ENCODE data around the gene SELENOF. TPM values are rescaled to one million over a fixed set of nuclear protein-coding genes. Genes with fewer than 3 reads are reported as not detected.

The SELENOF gene
- 140 and 223 TPM in 2 replicates for total RNA-seq (2014; rRNA removed; shearing (Covaris generic))

- DNase-seq (ENCODE audit: low spot score): peak; percentile 96
These were observed at the start of gene SELENOF for GRCh38 chr1:86913896-86914600. SELENOF (minus strand) TSS chr1:86914126; CDS start chr1:86914111, 15 bp downstream.

GRCh38 chr1:86960548-86960947, 46.6 kb upstream of the SELENOF start:
- DNase-seq (ENCODE audit: low spot score): no peak

- DNase-seq (ENCODE audit: low spot score): no peak
These were observed 43.3 kb upstream of the SELENOF start for GRCh38 chr1:86957221-86957620.

GRCh38 chr1:86956221-86956620, 42.3 kb upstream of the SELENOF start:
- no peak for DNase-seq (ENCODE audit: low spot score)

GRCh38 chr1:86955678-86956077, 41.8 kb upstream of the SELENOF start:
- DNase-seq (ENCODE audit: low spot score): no peak

- no peak for DNase-seq (ENCODE audit: low spot score)
These were observed 39.2 kb upstream of the SELENOF start for GRCh38 chr1:86953167-86953566.

- DNase-seq (ENCODE audit: low spot score): no peak
These were observed 37.5 kb upstream of the SELENOF start for GRCh38 chr1:86951430-86951829.

GRCh38 chr1:86950712-86951419, 36.9 kb upstream of the SELENOF start:
- DNase-seq (ENCODE audit: low spot score): no peak

GRCh38 chr1:86948212-86948611, 34.3 kb upstream of the SELENOF start:
- no peak for DNase-seq (ENCODE audit: low spot score)

- DNase-seq (ENCODE audit: low spot score): no peak
These were observed 28.8 kb upstream of the SELENOF start for GRCh38 chr1:86942743-86943142.

GRCh38 chr1:86942042-86942441, 28.1 kb upstream of the SELENOF start:
- DNase-seq (ENCODE audit: low spot score): no peak

GRCh38 chr1:86940599-86940998, 26.7 kb upstream of the SELENOF start:
- no peak for DNase-seq (ENCODE audit: low spot score)

- DNase-seq (ENCODE audit: low spot score): no peak
These were observed 25.5 kb upstream of the SELENOF start for GRCh38 chr1:86939406-86939805.

GRCh38 chr1:86938855-86939254, 24.9 kb upstream of the SELENOF start:
- DNase-seq (ENCODE audit: low spot score): no peak

- no peak for DNase-seq (ENCODE audit: low spot score)
These were observed 24.5 kb upstream of the SELENOF start for GRCh38 chr1:86938450-86938849.

GRCh38 chr1:86933562-86934377, 19.8 kb upstream of the SELENOF start:
- DNase-seq (ENCODE audit: low spot score): no peak

- no peak for DNase-seq (ENCODE audit: low spot score)
These were observed 19.1 kb upstream of the SELENOF start for GRCh38 chr1:86933051-86933450.

- no peak for DNase-seq (ENCODE audit: low spot score)
These were observed 14.9 kb upstream of the SELENOF start for GRCh38 chr1:86928819-86929218.

GRCh38 chr1:86926883-86927282, 13.0 kb upstream of the SELENOF start:
- DNase-seq (ENCODE audit: low spot score): no peak

- DNase-seq (ENCODE audit: low spot score): no peak
These were observed 11.8 kb upstream of the SELENOF start for GRCh38 chr1:86925742-86926141.

- no peak for DNase-seq (ENCODE audit: low spot score)
These were observed 10.5 kb upstream of the SELENOF start for GRCh38 chr1:86924324-86924960.

- DNase-seq (ENCODE audit: low spot score): no peak
These were observed 8.5 kb upstream of the SELENOF start for GRCh38 chr1:86922445-86922844.

Measured in H4 (cell line).